SU-DHL-6 (cell line): Measurements from ENCODE around the gene REG3A.

Source experiments
- H2AFZ ChIP-seq: fragments of 200-600 bp; sonication (generic); 2 replicates; pipeline ENCODE4 v1.6.1; 2014; ENCODE audit warnings: low read depth, mild to moderate bottlenecking, moderate library complexity, mixed read lengths, antibody characterized with exemption, low read length; ENCODE audit not compliant: severe bottlenecking
- H3F3A ChIP-seq: fragments of 200-600 bp; shearing (Covaris generic); 2 replicates; pipeline ENCODE4 v1.6.0; 2016; ENCODE audit warnings: antibody characterized with exemption, mild to moderate bottlenecking; ENCODE audit not compliant: insufficient read depth
- H3K27ac ChIP-seq: fragments of 200-600 bp; sonication (generic); 2 replicates; pipeline ENCODE4 v1.5.1; 2016; ENCODE audit warnings: low read depth, mild to moderate bottlenecking, low read length, moderate library complexity, mixed read lengths
- H3K27me3 ChIP-seq: fragments of 200-600 bp; sonication (generic), shearing (Covaris generic); 2 replicates; pipeline ENCODE4 v1.6.0; 2014; ENCODE audit warnings: mild to moderate bottlenecking, low read length
- H3K36me3 ChIP-seq: fragments of 200-600 bp; sonication (generic); 2 replicates; pipeline ENCODE4 v1.6.1; 2014; ENCODE audit warnings: mild to moderate bottlenecking, low read length, mixed read lengths
- H3K4me2 ChIP-seq: fragments of 300-600, 200-600 bp; shearing (Covaris generic), sonication (generic); 2 replicates; pipeline ENCODE4 v1.6.0; 2014; ENCODE audit warnings: low read length, low read depth, mild to moderate bottlenecking; ENCODE audit not compliant: poor library complexity, severe bottlenecking
- H3K4me3 ChIP-seq: fragments of 200-600 bp; sonication (generic); 2 replicates; pipeline ENCODE4 v1.5.1; 2014; ENCODE audit warnings: antibody characterized with exemption, low read length, mild to moderate bottlenecking, mixed read lengths; ENCODE audit not compliant: insufficient read depth, poor library complexity, severe bottlenecking
- H3K79me2 ChIP-seq: fragments of 200-600 bp; sonication (generic); 2 replicates; pipeline ENCODE4 v1.6.1; 2014; ENCODE audit warnings: mild to moderate bottlenecking, low read length, moderate library complexity; ENCODE audit not compliant: insufficient read depth
- H3K9ac ChIP-seq: fragments of 200-600 bp; sonication (generic); 2 replicates; pipeline ENCODE4 v1.7.0; 2014; ENCODE audit warnings: mild to moderate bottlenecking, low read length
- H3K9me2 ChIP-seq: fragments of 200-600 bp; sonication (generic); replicated peaks from 2 replicates; pipeline ENCODE4 v1.6.1; 2014; ENCODE audit warnings: low read length; ENCODE audit not compliant: insufficient read depth
- H3K9me3 ChIP-seq: fragments of 200-600 bp; sonication (generic); 2 replicates; pipeline ENCODE4 v1.6.1; 2014; ENCODE audit warnings: low read length, mixed read lengths; ENCODE audit not compliant: insufficient read depth
- H4K20me1 ChIP-seq: fragments of 200-600 bp; sonication (generic); 2 replicates; pipeline ENCODE4 v1.6.1; 2014; ENCODE audit warnings: low read depth, mild to moderate bottlenecking, antibody characterized with exemption, low read length, moderate library complexity, mixed read lengths
- CTCF ChIP-seq: fragments of 200-600 bp; sonication (generic); IDR thresholded peaks from one replicate; pipeline ENCODE4 v1.5.1; 2017; ENCODE audit warnings: antibody characterized with exemption, mild to moderate bottlenecking, low read length, moderate library complexity; ENCODE audit not compliant: insufficient read depth, poor library complexity, severe bottlenecking
- EZH2phosphoT487 ChIP-seq: fragments of 200-600 bp; sonication (generic), shearing (Covaris generic); conservative IDR thresholded peaks from 2 replicates; pipeline ENCODE4 v1.6.1; 2018; ENCODE audit warnings: mild to moderate bottlenecking, antibody characterized with exemption, low read length, moderate library complexity, mixed read lengths

REG3A gene

GRCh38 chr2:79131687-79132086, 27.9 kb downstream of the REG3A start:
- no peak overlapping the region for H3K27ac ChIP-seq
- H4K20me1 ChIP-seq = no peaks in the 10 kb centered on the region
- H3K79me2 ChIP-seq = no peaks in the 10 kb centered on the region
- TF ChIP-seq EZH2phosphoT487 (no peak), CTCF (no peak)
- no peaks in the 10 kb centered on the region for H3K27me3 ChIP-seq
- H3K36me3 ChIP-seq = no peaks in the 10 kb centered on the region
- H3K9me3 ChIP-seq = no peaks in the 10 kb centered on the region
- no peak overlapping the region for H3K4me3 ChIP-seq
- H3K4me2 ChIP-seq = no peak overlapping the region
- H2AFZ ChIP-seq = no peak overlapping the region
- H3K9ac ChIP-seq = no peak overlapping the region
- no peaks in the 10 kb centered on the region for H3K9me2 ChIP-seq
- H3F3A ChIP-seq = no peaks in the 10 kb centered on the region

GRCh38 chr2:79129804-79130203, 29.7 kb downstream of the REG3A start:
- Histone ChIP-seq H3K4me3 (no peak overlapping the region), H3K9ac (no peak overlapping the region), H3K79me2 (no peaks in the 10 kb centered on the region), H3K27me3 (no peaks in the 10 kb centered on the region), H3K36me3 (no peaks in the 10 kb centered on the region), H3K9me3 (no peaks in the 10 kb centered on the region), H3K9me2 (no peaks in the 10 kb centered on the region), H2AFZ (no peak overlapping the region), H3F3A (no peaks in the 10 kb centered on the region), H3K4me2 (no peak overlapping the region), H4K20me1 (no peaks in the 10 kb centered on the region), H3K27ac (no peak overlapping the region)
- no peak for TF ChIP-seq EZH2phosphoT487
- no peak for TF ChIP-seq CTCF

GRCh38 chr2:79129260-79129659, 30.3 kb downstream of the REG3A start:
- Histone ChIP-seq H3K4me3 (no peak overlapping the region), H3K27ac (no peak overlapping the region), H3K9ac (no peak overlapping the region), H3F3A (no peaks in the 10 kb centered on the region), H3K4me2 (no peak overlapping the region), H3K79me2 (no peaks in the 10 kb centered on the region), H4K20me1 (no peaks in the 10 kb centered on the region), H3K27me3 (no peaks in the 10 kb centered on the region), H2AFZ (no peak overlapping the region), H3K36me3 (no peaks in the 10 kb centered on the region), H3K9me3 (no peaks in the 10 kb centered on the region), H3K9me2 (no peaks in the 10 kb centered on the region)
- TF ChIP-seq CTCF (no peak), EZH2phosphoT487 (no peak)

- H3K79me2 ChIP-seq = no peaks in the 10 kb centered on the region
- TF ChIP-seq EZH2phosphoT487 (no peak), CTCF (no peak)
- H3K9ac ChIP-seq = no peak overlapping the region
- no peaks in the 10 kb centered on the region for H3K27me3 ChIP-seq
- H3K4me3 ChIP-seq = no peak overlapping the region
- no peaks in the 10 kb centered on the region for H3K36me3 ChIP-seq
- no peaks in the 10 kb centered on the region for H4K20me1 ChIP-seq
- H3K27ac ChIP-seq = no peak overlapping the region
- H2AFZ ChIP-seq = no peak overlapping the region
- H3F3A ChIP-seq = no peaks in the 10 kb centered on the region
- no peaks in the 10 kb centered on the region for H3K9me2 ChIP-seq
- no peaks in the 10 kb centered on the region for H3K9me3 ChIP-seq
- H3K4me2 ChIP-seq = no peak overlapping the region
Measured at GRCh38 chr2:79128406-79128805, 31.1 kb downstream of the REG3A start.
